Thoracic aorta (tissue), 2 donors: ENCODE measurements around the gene GAPT. TPM values are rescaled to one million over a fixed set of nuclear protein-coding genes. Genes with fewer than 3 reads are reported as not detected.

Experiments
- ATAC-seq: fragments of 150-250 bp; one replicate; pipeline ENCODE4 v1.8.0; 2017; ENCODE audit warnings: low read depth; ENCODE audit not compliant: insufficient number of reproducible peaks, low FRiP score
- DNase-seq: peaks from one replicate; pipeline ENCODE4 v3.0.0-alpha.2; 2020; ENCODE audit warnings: low spot score
- H3K27ac ChIP-seq, 2 donors: fragments of 200-600 bp; sonication (generic); 1 replicate in 1 of 2; 2 replicates in 1 of 2; pipeline ENCODE4 v1.5.1; 2016; ENCODE audit warnings: mild to moderate bottlenecking in 2 of 2, moderate library complexity in 2 of 2
- H3K27me3 ChIP-seq: fragments of 200-600 bp; sonication (generic); replicated peaks from 2 replicates; pipeline ENCODE4 v1.6.0; 2016; ENCODE audit warnings: mild to moderate bottlenecking; ENCODE audit not compliant: insufficient read depth
- H3K36me3 ChIP-seq: fragments of 200-600 bp; sonication (generic); one replicate; pipeline ENCODE4 v1.5.1; 2016
- H3K4me1 ChIP-seq, 2 donors: fragments of 200-600 bp; sonication (generic); 1 replicate in 1 of 2; 2 replicates in 1 of 2; pipeline versions ENCODE4 v1.5.1 to v1.6.0; 2016; ENCODE audit warnings: low read depth in 2 of 2, mild to moderate bottlenecking in 1 of 2; ENCODE audit not compliant: control insufficient read depth in 1 of 2
- H3K4me3 ChIP-seq: fragments of 200-600 bp; sonication (generic); 2 replicates; pipeline ENCODE4 v1.5.1; 2016; ENCODE audit warnings: mild to moderate bottlenecking
- H3K9me3 ChIP-seq: fragments of 200-600 bp; sonication (generic); 2 replicates; pipeline ENCODE4 v1.5.1; 2016
- total RNA-seq, 2 donors: library from RNA; depleted of rRNA; stranded (reverse); fragments of >200 nt; gene quantifications; one replicate each; pipeline versions ENCODE4 v1.1.0 to v1.2.3, GENCODE V29; 2016
- TF ChIP-seq, protein P1 (sequence below): fragments of 200-600 bp; sonication (generic); IDR thresholded peaks from one replicate; pipeline ENCODE4 v1.5.1; 2019; ENCODE audit warnings: antibody characterized with exemption

GAPT gene
- total RNA-seq, 2 donors from 2014 or later = 0.14 to 1.6 TPM

- H3K4me3 ChIP-seq = no peak overlapping the region
- DNase-seq = no peak
- H3K36me3 ChIP-seq = no peaks in the 10 kb centered on the region
- H3K27ac ChIP-seq = no peak overlapping the region
- ATAC-seq = no peak
- H3K27me3 ChIP-seq = no peaks in the 10 kb centered on the region
- TF ChIP-seq, protein P1, sequence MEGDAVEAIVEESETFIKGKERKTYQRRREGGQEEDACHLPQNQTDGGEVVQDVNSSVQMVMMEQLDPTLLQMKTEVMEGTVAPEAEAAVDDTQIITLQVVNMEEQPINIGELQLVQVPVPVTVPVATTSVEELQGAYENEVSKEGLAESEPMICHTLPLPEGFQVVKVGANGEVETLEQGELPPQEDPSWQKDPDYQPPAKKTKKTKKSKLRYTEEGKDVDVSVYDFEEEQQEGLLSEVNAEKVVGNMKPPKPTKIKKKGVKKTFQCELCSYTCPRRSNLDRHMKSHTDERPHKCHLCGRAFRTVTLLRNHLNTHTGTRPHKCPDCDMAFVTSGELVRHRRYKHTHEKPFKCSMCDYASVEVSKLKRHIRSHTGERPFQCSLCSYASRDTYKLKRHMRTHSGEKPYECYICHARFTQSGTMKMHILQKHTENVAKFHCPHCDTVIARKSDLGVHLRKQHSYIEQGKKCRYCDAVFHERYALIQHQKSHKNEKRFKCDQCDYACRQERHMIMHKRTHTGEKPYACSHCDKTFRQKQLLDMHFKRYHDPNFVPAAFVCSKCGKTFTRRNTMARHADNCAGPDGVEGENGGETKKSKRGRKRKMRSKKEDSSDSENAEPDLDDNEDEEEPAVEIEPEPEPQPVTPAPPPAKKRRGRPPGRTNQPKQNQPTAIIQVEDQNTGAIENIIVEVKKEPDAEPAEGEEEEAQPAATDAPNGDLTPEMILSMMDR = no peak
- H3K4me1 ChIP-seq = no peaks in the 10 kb centered on the region
- no peaks in the 10 kb centered on the region for H3K9me3 ChIP-seq
Measured at GRCh38 chr5:58501778-58502417, 10.7 kb downstream of the GAPT start.

DNA sequence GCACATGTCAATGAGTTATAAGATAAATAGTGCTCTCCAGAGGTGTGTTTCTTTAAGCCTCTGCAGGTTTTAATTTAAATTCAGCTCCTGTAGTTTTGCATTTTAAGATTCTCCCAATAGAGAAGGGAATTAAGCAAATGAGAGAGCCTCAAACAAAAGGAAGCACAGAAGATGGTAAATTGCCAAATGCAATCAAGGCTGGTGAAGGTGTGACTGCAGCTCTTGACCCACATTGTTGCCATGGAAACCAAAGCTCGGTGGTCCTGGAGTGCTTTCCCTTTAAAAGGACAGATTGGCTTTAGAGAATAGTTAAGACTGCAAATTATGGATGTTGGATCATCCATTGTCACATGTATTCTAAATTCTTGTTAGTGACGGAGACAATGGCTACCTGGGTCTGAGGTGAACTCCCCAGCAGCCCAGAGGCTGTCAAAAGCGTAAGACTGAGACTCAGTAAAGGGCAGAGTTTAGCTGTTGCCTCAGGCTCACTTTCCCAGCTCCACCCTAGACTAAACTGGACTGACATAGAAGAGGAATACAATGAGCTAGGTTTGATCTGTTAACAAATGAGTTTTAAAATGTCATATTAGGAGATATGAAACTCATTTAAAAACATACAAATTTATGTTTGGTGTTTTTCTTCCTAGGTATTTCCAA is 12.3 kb downstream of the GAPT start:
- DNase-seq (no peak), ATAC-seq (no peak)
- no peaks in the 10 kb centered on the region for H3K27me3 ChIP-seq
- H3K4me3 ChIP-seq = no peak overlapping the region
- H3K36me3 ChIP-seq = no peaks in the 10 kb centered on the region
- H3K4me1 ChIP-seq = no peaks in the 10 kb centered on the region
- H3K9me3 ChIP-seq = no peaks in the 10 kb centered on the region
- H3K27ac ChIP-seq = no peak overlapping the region
- TF ChIP-seq, protein P1 = no peak

DNA sequence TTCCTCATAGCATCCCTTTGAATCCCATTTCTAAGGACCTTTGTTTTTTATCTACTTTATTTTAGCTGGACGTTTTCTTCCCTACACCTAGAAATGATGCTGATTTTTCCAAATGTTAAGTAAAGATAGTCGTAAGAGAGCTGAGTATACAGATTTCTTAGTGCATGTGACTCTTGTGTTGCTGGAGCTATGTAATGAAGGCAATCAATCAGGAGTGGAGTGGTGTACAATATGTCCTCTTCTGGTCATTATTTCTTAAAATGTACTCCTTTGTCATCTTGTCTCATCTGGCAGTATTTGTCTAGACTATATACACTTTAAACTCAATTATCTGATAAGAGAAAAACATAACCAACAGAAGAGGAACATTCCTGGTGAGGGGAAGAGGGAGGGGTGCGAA is 13.5 kb downstream of the GAPT start:
- DNase-seq = no peak
- Histone ChIP-seq H3K4me1 (no peaks in the 10 kb centered on the region), H3K4me3 (no peak overlapping the region), H3K27me3 (no peaks in the 10 kb centered on the region), H3K36me3 (no peaks in the 10 kb centered on the region), H3K27ac (no peak overlapping the region), H3K9me3 (no peaks in the 10 kb centered on the region)
- ATAC-seq = no peak
- TF ChIP-seq, protein P1 = no peak

DNA sequence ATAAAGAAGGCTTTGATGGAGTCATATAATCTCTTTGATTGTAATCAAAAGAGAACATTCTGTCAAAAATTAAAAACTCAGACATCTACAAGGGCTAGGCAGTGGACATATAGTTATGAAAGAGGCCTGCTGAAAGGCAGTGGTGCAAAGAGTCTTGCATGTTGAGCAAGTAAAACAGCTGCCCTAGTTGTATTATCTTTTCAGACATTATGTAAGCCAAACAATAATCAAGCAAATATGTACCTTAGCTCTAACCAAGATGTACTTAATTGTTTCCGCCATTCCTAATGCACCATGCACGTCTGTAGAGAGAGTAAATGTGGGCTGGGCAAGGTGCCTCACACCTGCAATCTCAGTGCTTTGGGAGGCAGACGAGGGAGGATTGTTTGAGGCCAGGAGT is 14.3 kb downstream of the GAPT start:
- DNase-seq (no peak), ATAC-seq (no peak)
- no peak overlapping the region for H3K27ac ChIP-seq
- no peaks in the 10 kb centered on the region for H3K4me1 ChIP-seq
- no peak overlapping the region for H3K4me3 ChIP-seq
- no peaks in the 10 kb centered on the region for H3K9me3 ChIP-seq
- TF ChIP-seq, protein P1 = no peak
- no peaks in the 10 kb centered on the region for H3K36me3 ChIP-seq
- no peaks in the 10 kb centered on the region for H3K27me3 ChIP-seq

DNA sequence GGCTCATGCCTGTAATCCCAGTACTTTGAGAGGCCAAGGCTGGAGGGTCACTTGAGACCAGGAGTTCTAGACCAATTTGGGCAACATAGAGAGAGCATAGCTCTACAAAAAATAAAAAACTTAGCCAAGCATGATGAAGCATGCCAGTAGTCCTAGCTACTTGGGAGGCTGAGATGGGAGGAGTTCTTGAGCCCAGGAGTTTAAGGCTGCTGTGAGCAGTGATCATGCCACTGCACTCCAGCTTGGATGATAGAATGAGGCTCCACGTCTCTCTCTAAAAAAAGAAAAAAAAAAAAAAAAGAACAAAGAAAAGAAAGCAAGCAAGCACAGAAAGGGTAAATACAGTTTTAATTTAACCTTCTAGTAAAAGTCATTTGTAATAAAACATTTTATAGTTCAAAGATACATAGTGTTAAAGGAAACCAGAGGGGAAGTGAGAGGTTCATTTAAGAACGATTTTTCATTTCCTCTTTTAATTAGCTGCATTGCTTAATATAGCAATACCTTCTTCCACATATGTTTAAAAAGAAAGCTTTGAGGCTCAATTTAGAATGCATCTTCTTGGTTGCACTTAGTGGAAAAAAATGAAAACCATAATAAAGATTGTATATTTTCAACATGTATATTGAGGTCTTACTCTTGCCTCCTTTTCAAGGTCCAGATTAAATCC is 14.9 kb downstream of the GAPT start:
- Histone ChIP-seq H3K27me3 (no peaks in the 10 kb centered on the region), H3K4me3 (no peak overlapping the region), H3K9me3 (no peaks in the 10 kb centered on the region), H3K4me1 (no peaks in the 10 kb centered on the region), H3K27ac (no peak overlapping the region), H3K36me3 (no peaks in the 10 kb centered on the region)
- DNase-seq (no peak), ATAC-seq (no peak)
- TF ChIP-seq, protein P1 = no peak
